GM21447 (cell line): ENCODE data around the gene NAA38.

Source experiments
- ATAC-seq: cut with Tn5 transposase; IDR thresholded peaks from one replicate; pipeline ENCODE4 v1.9.1; 2021; ENCODE audit not compliant: unreplicated experiment

Gene NAA38

DNA sequence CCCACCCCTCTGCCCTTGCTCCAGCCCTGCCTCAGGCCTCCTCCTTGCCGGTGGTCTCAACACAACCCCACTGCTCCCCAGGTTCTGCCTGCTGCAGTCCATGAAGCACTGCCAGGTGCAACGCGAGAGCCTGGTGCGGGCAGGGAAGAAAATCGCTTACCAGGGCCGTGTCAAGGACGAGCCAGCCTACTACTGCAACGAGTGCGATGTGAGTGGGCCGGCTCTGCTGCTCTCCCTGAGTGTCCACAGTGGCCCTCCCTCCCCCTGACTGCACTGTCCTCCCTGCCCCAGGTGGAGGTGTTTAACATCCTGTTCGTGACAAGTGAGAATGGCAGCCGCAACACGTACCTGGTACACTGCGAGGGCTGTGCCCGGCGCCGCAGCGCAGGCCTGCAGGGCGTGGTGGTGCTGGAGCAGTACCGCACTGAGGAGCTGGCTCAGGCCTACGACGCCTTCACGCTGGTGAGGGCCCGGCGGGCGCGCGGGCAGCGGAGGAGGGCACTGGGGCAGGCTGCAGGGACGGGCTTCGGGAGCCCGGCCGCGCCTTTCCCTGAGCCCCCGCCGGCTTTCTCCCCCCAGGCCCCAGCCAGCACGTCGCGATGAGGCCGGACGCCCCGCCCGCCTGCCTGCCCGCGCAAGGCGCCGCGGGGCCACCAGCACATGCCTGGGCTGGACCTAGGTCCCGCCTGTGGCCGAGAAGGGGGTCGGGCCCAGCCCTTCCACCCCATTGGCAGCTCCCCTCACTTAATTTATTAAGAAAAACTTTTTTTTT is 4.3 kb downstream of the NAA38 start:
- no peak for ATAC-seq

DNA sequence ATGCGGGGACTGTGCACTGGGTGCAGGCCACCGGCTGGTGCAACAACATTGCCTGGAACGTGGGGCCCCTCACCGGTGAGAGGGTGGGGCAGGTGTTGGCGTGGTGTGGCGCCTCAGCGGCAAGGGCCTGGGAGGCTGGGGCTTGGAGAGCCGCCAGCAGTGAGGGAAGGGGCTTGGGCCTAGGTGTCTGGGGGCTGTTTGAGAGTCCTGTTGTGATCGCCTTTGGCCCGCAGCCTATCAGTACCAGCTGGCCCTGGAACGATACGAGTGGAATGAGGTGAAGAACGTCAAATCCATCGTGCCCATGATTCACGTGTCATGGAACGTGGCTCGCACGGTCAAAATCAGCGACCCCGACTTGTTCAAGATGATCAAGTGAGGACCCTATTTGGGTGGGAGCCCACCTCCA is 5.1 kb downstream of the NAA38 start:
- ATAC-seq: no peak

DNA sequence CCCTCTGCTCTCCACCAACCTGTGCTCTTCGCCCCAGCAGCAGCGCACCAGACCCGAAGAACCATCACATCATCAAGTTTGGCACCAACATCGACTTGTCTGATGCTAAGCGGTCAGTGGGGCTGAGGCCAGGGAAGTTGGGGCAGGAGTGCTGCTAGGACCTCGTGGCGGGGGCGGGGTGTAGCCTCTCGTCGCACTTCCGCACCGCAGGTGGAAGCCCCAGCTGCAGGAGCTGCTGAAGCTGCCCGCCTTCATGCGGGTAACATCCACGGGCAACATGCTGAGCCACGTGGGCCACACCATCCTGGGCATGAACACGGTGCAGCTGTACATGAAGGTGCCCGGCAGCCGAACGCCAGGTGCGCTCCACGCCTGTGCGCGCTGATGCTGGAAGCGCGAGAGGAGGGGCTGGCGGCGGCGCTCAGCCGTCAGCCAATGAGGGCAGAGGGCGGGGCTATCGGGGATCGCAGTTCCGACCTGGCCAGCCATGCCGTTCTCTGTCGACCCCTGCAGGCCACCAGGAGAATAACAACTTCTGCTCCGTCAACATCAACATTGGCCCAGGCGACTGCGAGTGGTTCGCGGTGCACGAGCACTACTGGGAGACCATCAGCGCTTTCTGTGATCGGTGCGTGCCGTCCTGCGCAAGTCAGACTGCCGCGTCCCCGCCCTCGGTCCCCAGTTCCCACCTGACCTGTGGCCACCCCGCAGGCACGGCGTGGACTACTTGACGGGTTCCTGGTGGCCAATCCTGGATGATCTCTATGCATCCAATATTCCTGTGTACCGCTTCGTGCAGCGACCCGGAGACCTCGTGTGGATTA is 5.7 kb downstream of the NAA38 start:
- peak; percentile 62 for ATAC-seq

DNA sequence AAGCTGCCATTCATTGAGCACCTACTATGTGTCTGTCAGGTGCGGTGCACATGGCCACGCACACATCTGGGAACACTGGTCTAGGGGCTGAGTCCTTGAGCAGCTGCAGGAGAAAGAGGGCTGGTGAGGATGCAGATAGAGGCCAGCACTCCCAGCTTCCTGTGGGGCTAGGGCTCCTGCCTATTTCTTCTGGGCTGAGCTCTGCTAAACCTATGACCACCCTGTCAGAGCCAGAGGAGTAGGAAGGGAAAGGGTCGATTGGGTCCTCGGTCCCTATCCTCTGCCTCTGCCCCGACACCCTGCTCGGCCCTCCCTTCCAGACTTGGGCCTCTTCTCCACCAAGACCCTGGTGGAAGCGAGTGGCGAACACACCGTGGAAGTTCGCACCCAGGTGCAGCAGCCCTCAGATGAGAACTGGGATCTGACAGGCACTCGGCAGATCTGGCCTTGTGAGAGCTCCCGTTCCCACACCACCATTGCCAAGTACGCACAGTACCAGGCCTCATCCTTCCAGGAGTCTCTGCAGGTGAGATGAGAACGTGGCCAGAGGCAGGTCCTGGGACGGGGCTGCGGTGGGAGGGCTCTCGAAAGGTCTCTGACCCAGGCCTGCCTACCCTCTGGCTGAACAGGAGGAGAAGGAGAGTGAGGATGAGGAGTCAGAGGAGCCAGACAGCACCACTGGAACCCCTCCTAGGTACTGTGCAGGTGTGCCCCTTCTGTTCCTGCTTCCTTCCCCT is 6.5 kb downstream of the NAA38 start:
- ATAC-seq: no peak

DNA sequence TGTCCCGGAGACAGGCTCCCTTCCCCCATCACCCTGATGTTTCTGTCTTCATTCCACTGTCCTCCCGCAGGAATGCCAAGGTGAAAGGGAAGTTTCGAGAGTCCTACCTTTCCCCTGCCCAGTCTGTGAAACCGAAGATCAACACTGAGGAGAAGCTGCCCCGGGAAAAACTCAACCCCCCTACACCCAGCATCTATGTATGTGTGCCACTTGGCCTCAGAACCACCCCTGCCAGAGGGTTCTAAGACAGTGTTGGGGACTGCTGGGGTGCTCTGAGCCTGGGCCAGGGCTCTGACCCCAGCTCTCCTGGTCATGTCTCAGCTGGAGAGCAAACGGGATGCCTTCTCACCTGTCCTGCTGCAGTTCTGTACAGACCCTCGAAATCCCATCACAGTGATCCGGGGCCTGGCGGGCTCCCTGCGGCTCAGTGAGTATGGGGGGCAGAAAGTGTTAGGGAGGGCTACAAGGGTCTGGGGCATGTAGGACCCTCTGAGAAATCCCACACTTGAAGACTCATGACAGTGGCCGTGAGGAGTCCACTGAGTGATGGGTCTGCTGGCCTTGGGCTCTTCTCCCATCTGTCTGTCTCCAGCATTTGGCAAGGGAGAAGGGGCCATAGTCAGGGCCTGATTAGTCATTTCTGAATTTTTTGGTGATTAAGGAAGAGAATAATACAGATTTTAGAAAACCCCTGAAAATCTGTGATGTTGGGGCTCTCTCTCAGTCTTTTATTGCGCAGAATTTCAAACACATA is 7.4 kb downstream of the NAA38 start:
- ATAC-seq: no peak

DNA sequence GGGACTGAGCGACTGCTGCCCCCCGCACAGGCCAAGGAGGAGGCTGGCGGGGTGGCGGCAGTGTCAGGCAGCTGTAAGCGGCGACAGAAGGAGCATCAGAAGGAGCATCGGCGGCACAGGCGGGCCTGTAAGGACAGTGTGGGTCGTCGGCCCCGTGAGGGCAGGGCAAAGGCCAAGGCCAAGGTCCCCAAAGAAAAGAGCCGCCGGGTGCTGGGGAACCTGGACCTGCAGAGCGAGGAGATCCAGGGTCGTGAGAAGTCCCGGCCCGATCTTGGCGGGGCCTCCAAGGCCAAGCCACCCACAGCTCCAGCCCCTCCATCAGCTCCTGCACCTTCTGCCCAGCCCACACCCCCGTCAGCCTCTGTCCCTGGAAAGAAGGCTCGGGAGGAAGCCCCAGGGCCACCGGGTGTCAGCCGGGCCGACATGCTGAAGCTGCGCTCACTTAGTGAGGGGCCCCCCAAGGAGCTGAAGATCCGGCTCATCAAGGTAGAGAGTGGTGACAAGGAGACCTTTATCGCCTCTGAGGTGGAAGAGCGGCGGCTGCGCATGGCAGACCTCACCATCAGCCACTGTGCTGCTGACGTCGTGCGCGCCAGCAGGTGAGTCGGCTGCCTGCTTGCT is 8.1 kb downstream of the NAA38 start:
- no peak for ATAC-seq

DNA sequence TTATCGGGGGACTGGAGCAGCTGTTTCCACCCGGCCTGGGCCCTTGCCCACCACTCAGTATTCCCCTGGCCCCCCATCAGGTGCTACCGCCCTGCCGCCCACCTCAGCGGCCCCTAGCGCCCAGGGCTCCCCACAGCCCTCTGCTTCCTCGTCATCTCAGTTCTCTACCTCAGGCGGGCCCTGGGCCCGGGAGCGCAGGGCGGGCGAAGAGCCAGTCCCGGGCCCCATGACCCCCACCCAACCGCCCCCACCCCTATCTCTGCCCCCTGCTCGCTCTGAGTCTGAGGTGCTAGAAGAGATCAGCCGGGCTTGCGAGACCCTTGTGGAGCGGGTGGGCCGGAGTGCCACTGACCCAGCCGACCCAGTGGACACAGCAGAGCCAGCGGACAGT is 8.6 kb downstream of the NAA38 start:
- no peak for ATAC-seq

DNA sequence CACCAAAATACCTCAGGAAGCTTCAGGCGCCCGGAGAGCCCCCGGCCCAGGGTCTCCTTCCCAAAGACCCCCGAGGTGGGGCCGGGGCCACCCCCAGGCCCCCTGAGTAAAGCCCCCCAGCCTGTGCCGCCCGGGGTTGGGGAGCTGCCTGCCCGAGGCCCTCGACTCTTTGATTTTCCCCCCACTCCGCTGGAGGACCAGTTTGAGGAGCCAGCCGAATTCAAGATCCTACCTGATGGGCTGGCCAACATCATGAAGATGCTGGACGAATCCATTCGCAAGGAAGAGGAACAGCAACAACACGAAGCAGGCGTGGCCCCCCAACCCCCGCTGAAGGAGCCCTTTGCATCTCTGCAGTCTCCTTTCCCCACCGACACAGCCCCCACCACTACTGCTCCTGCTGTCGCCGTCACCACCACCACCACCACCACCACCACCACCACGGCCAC is 9.2 kb downstream of the NAA38 start:
- ATAC-seq: no peak

DNA sequence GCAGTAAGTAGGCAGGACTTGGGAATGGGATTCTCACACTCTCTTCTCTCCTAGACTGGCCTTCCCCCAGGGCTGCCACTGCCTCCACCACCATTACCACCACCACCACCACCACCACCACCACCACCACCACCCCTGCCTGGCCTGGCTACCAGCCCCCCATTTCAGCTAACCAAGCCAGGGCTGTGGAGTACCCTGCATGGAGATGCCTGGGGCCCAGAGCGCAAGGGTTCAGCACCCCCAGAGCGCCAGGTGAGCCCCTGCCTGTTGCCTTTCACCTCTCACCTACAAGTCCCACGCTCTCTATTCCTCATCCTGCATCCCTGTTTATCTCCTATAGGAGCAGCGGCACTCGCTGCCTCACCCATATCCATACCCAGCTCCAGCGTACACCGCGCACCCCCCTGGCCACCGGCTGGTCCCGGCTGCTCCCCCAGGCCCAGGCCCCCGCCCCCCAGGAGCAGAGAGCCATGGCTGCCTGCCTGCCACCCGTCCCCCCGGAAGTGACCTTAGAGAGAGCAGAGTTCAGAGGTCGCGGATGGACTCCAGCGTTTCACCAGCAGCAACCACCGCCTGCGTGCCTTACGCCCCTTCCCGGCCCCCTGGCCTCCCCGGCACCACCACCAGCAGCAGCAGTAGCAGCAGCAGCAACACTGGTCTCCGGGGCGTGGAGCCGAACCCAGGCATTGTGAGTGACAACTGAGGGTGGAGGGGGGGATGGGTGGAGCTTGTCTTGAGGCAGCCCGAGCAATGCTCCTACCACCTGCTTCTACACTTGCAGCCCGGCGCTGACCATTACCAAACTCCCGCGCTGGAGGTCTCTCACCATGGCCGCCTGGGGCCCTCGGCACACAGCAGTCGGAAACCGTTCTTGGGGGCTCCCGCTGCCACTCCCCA is 10.3 kb downstream of the NAA38 start:
- ATAC-seq: no peak

DNA sequence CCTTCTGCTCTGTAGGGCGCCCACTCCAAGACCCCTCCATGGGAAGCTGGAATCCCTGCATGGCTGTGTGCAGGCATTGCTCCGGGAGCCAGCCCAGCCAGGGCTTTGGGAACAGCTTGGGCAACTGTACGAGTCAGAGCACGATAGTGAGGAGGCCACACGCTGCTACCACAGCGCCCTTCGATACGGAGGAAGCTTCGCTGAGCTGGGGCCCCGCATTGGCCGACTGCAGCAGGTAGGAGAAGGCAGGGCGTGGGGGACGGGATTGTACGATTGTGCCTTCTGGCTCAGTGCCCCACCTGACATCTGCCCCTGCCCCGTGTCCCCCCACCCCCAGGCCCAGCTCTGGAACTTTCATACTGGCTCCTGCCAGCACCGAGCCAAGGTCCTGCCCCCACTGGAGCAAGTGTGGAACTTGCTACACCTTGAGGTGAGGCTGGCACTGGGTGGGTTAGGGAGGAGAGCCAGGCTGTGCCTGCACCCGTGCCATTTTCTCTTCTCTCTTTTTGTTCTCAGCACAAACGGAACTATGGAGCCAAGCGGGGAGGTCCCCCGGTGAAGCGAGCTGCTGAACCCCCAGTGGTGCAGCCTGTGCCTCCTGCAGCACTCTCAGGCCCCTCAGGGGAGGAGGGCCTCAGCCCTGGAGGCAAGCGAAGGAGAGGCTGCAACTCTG is 11.2 kb downstream of the NAA38 start:
- no peak for ATAC-seq

DNA sequence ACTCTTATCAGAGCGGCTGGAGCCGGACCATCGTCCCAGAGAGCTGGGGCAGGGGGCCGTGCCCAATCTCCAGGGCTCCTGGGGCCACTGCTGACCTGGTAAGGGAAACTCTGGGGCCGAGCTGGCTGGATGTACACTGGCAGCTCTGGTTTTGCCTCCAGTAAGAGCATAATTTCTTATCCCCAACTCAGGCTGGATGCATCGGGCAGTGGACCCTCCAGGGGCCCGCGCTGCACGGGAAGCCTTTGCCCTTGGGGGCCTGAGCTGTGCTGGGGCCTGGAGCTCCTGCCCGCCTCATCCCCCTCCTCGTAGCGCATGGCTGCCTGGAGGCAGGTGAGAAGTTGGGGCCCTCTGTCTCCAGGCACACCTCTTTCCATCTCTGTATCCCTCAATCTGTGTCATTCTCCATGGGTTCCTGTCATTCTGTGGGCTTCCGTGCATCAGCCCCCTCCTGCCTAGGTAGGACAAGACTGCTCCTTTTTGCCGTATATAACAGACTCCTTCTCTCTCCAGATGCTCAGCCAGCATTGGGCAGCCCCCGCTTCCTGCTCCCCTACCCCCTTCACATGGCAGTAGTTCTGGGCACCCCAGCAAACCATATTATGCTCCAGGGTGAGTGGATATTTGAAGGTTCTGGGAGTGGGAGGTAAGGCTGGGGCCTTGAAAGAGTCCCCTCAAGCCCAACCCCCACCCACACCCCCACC is 11.8 kb downstream of the NAA38 start:
- ATAC-seq: no peak

DNA sequence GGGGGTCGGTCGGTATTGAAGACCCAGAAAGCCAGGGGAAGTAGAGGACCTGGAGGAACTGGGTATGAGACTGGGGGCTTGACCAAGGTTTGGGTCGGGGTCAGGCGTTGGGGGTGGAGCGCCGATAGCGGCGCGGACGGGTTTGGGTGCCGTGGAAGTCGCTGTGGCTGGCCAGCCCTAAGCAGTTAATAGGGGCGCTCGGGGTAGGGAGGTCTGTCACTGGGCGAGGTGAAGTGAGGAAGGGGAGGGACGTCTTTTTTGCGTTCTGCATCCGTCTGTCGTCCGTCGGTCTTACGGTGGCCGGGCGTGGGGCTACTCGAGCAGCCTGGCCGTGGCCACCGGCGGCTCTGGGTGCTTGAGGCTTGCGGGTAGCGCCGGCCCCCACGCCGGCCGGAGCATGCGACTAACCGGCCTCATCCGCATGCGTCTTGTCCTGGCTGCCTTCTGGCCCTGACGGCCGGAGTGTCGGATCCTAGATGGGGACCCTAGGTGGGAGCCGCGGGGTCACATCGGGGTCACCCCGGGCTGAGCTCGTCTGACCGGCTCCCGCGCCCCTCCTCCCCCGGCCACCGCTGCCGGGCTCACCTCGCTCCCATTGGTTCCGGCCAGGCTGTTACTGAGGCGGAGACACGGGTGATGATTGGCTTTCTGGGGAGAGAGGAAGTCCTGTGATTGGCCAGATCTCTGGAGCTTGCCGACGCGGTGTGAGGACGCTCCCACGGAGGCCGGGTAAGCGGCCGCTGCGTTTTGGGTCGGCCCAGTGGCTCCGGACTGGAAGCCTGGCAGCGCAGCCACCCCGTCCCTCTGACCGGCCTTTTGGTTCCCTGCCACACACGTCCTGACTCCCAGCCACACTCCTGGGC is 12.8 kb downstream of the NAA38 start:
- ATAC-seq: peak; percentile 43

DNA sequence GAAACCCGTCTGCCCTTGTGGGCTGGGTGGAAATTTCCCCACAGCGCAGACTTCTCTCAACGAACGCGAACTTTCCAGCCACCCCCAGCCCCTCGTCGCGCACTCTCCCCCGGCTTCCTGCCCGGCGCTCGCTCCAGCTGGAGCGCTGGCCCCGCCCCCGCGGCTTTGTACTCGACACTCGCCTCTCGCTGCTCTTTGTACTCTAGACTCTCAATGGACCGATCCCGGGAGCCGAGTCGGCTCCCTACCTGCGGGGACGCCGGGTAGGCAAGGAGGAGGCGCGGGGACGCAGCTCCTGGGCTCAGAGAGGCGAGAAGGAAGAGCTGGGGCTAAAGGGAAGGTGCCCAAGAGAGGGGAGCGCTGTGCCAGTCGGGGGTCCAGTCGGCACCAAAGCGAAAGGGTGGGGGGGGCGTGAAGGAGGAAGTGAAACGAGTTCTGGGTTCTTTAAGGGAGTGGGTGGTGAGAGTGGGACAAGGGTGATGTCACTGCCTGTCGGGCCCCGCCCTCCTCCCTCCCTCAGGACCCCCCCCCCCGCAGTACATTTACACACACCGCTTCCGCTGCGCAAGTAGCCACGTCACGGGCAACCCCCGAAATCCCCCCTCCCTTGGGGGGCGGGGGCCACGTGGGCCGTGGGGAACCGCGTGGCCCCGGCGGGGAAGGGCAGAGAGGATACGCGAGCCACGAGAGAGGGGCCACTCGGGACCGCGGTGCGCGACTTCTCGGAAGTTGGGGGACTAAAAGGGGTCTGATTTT is 13.6 kb downstream of the NAA38 start:
- ATAC-seq: peak; percentile 25

DNA sequence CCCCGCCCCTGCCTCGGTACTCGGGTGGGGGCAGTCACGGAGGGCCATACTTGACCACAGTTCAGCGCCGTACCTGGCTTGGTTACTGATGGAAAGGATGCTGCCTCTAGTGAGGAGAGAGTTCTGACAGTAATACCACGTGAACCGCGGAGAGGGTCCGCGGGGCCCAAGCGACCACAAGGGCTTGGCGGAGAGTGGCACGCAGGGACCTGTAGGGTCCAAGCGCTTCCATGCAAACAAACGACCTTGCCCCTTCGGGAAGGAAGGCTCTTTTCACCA is 14.2 kb downstream of the NAA38 start:
- peak; percentile 4 for ATAC-seq

DNA sequence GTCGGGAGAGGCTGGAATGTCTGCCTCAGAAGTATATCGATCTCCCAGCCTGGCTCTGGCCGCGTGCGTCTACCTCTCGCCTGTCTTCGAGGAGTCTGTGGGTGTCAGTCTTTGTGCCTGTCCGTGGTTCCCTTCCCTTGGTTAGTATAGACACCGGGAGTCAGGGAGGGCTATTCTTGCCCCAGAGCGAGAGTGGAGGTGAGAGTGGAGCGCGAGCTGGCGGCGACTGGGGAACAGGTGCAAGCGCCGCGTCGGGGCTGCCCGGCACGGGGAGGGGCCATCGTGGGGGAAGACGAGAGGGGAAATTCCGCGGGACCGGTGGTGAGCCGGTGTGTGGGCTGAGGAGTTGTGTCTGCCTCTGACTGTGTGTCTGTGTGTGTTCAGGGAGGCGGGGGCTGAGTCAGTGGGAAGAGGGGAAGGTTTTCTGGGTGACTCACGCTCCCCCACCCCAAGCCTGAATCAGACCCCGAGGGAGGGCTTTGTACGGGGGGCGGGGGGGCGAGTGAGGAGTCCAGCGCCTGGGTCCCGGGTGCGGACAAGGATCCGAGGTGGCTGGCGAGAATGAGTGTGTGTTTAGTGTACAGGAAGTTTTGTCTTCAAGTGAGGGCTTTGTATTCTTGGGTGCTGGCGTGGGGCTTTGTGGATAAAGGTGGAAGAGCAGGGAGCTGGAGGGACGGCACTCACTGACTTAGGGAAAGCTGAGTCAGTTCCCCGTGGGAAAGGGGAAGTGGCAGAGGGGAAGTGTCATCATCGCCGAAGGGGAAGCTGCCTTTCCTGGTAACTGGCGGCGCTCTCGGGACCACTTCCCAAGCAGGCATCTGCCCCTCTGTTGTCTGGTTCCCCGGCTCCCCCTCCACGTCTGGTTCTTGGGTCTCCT is 14.7 kb downstream of the NAA38 start:
- ATAC-seq: peak; percentile 24

DNA sequence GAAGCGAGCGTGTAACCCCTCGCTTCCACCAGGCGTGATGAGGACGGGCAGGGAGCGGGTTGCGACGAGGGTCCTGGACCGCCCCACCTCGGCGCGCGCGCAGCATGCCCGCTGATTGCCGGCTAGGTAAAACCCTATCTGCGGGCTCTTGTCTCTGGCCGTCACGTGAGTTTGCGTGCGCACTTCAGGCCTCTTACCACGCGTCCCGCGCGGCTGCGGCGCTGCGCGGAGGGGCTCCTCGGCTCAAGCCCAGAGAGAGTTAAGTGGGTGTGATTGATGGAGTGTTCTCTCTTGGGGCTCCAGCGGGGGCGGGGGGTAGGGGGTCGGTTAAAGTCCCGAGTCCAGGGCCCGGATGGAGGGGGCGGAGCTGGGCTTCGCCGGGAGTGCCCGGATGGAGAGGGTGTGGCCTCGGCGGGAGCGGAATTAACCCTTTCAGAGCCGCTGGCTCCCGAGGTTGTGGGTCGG is 15.4 kb downstream of the NAA38 start:
- peak; percentile 15 for ATAC-seq
